HG03066 (cell line): ENCODE results near the gene STRIP1.
"Not testable (repeated sequence)": the region's sequence is repeated elsewhere in the genome, so short reads cannot be mapped to it uniquely, and the experiment has no call there.

Experiments
- ATAC-seq: cut with Tn5 transposase; IDR thresholded peaks from one replicate; pipeline ENCODE4 v1.9.1; 2021; ENCODE audit warnings: low read depth; ENCODE audit not compliant: unreplicated experiment

Gene STRIP1

GRCh38 chr1:110068646-110069403, 34.4 kb downstream of the STRIP1 start:
- no peak for ATAC-seq

- no peak for ATAC-seq
Measured at GRCh38 chr1:110069404-110070281, 35.2 kb downstream of the STRIP1 start.

GRCh38 chr1:110070282-110070669, 35.9 kb downstream of the STRIP1 start:
- no peak for ATAC-seq

GRCh38 chr1:110070671-110071242, 36.3 kb downstream of the STRIP1 start, which contains the start of gene ALX3:
ALX3 (minus strand) TSS chr1:110070672; CDS start chr1:110070612, 60 bp downstream.
- ATAC-seq, result no peak

- no peak for ATAC-seq
Measured at GRCh38 chr1:110074166-110074565, 39.7 kb downstream of the STRIP1 start.

GRCh38 chr1:110076789-110077500, 42.5 kb downstream of the STRIP1 start:
- no peak for ATAC-seq

GRCh38 chr1:110079995-110080394, 45.6 kb downstream of the STRIP1 start:
- not testable (repeated sequence) for ATAC-seq

- ATAC-seq, result no peak
Measured at GRCh38 chr1:110081061-110081460, 46.6 kb downstream of the STRIP1 start.

GRCh38 chr1:110082477-110082876, 48.1 kb downstream of the STRIP1 start:
- no peak for ATAC-seq

GRCh38 chr1:110083061-110083865, 48.8 kb downstream of the STRIP1 start:
- no peak for ATAC-seq

- ATAC-seq, result no peak
Measured at GRCh38 chr1:110083866-110084226, 49.4 kb downstream of the STRIP1 start.

- no peak for ATAC-seq
Measured at GRCh38 chr1:110084227-110085078, 50.0 kb downstream of the STRIP1 start.

- no peak for ATAC-seq
Measured at GRCh38 chr1:110085671-110086070, 51.2 kb downstream of the STRIP1 start.

GRCh38 chr1:110086961-110087360, 52.5 kb downstream of the STRIP1 start:
- no peak for ATAC-seq

- ATAC-seq, result no peak
Measured at GRCh38 chr1:110087812-110088738, 53.7 kb downstream of the STRIP1 start.

GRCh38 chr1:110088739-110089316, 54.4 kb downstream of the STRIP1 start:
- no peak for ATAC-seq

- no peak for ATAC-seq
Measured at GRCh38 chr1:110089561-110090275, 55.3 kb downstream of the STRIP1 start.
